H9 (cell line): ENCODE measurements around the gene MARF1. TPM values are rescaled to one million over a fixed set of nuclear protein-coding genes. Genes with fewer than 3 reads are reported as not detected.

ENCODE experiments used
- DNase-seq: peaks from one replicate; pipeline ENCODE4 v3.0.0-alpha.2; 2017
- H2AFZ ChIP-seq: one replicate; pipeline ENCODE4 v1.6.1; 2013; ENCODE audit warnings: mild to moderate bottlenecking, low read length, control low read depth, moderate library complexity
- H2AK5ac ChIP-seq: 2 replicates; pipeline ENCODE4 v1.6.1; 2013; ENCODE audit warnings: low read length, control low read depth, mixed read lengths; ENCODE audit not compliant: insufficient read length
- H2BK120ac ChIP-seq: one replicate; pipeline ENCODE4 v1.6.1; 2013; ENCODE audit warnings: low read depth, mild to moderate bottlenecking, low read length, control low read depth, inconsistent platforms; ENCODE audit not compliant: poor library complexity, severe bottlenecking
- H2BK12ac ChIP-seq: 2 replicates; pipeline ENCODE4 v1.6.1; 2013; ENCODE audit warnings: low read length, control low read depth, mixed read lengths, low read depth; ENCODE audit not compliant: insufficient read length
- H2BK15ac ChIP-seq: 2 replicates; pipeline ENCODE4 v1.6.1; 2013; ENCODE audit warnings: low read depth, low read length, control low read depth
- H2BK20ac ChIP-seq: one replicate; pipeline ENCODE4 v1.6.1; 2013; ENCODE audit warnings: low read depth, mild to moderate bottlenecking, low read length, control low read depth, inconsistent platforms; ENCODE audit not compliant: poor library complexity, severe bottlenecking
- H2BK5ac ChIP-seq: 2 replicates; pipeline ENCODE4 v1.6.1; 2013; ENCODE audit warnings: low read length, control low read depth, mixed read lengths; ENCODE audit not compliant: insufficient read length
- H3K14ac ChIP-seq: 2 replicates; pipeline ENCODE4 v1.6.1; 2013; ENCODE audit warnings: low read length, control low read depth; ENCODE audit not compliant: insufficient read depth
- H3K18ac ChIP-seq: 2 replicates; pipeline ENCODE4 v1.6.1; 2013; ENCODE audit warnings: low read depth, mild to moderate bottlenecking, mixed read lengths, low read length, control low read depth; ENCODE audit not compliant: insufficient read length
- H3K23ac ChIP-seq: 2 replicates; pipeline ENCODE4 v1.6.1; 2013; ENCODE audit warnings: low read length, control low read depth, mixed read lengths, low read depth; ENCODE audit not compliant: insufficient read length
- H3K23me2 ChIP-seq: 2 replicates; pipeline ENCODE4 v1.6.1; 2013; ENCODE audit warnings: low read depth, mild to moderate bottlenecking, mixed read lengths, low read length, control low read depth; ENCODE audit not compliant: insufficient read length, poor library complexity, severe bottlenecking
- H3K27ac ChIP-seq: 2 replicates; pipeline ENCODE4 v1.5.1; 2013; ENCODE audit warnings: low read length, control low read depth, mixed read lengths, low read depth; ENCODE audit not compliant: insufficient read length
- H3K27me3 ChIP-seq: 2 replicates; pipeline ENCODE4 v1.6.1; 2013; ENCODE audit warnings: low read length, control low read depth, inconsistent platforms; ENCODE audit not compliant: insufficient read depth
- H3K4ac ChIP-seq: 2 replicates; pipeline ENCODE4 v1.6.1; 2013; ENCODE audit warnings: low read depth, mild to moderate bottlenecking, control low read depth, inconsistent platforms, low read length, moderate library complexity
- H3K4me1 ChIP-seq: 2 replicates; pipeline ENCODE4 v1.6.1; 2013; ENCODE audit warnings: low read length, control low read depth, inconsistent platforms; ENCODE audit not compliant: insufficient read depth
- H3K4me2 ChIP-seq: 2 replicates; pipeline ENCODE4 v1.6.1; 2013; ENCODE audit warnings: low read length, control low read depth, mixed read lengths; ENCODE audit not compliant: insufficient read length, insufficient read depth
- H3K56ac ChIP-seq: 2 replicates; pipeline ENCODE4 v1.6.1; 2013; ENCODE audit warnings: low read depth, mild to moderate bottlenecking, mixed read lengths, low read length, control low read depth; ENCODE audit not compliant: insufficient read length
- H3K79me1 ChIP-seq: 2 replicates; pipeline ENCODE4 v1.6.1; 2013; ENCODE audit warnings: low read depth, mild to moderate bottlenecking, moderate library complexity, low read length, control low read depth, inconsistent platforms; ENCODE audit not compliant: insufficient read depth, poor library complexity, severe bottlenecking
- H3K79me2 ChIP-seq: 2 replicates; pipeline ENCODE4 v1.6.1; 2013; ENCODE audit warnings: low read length, control low read depth, inconsistent platforms; ENCODE audit not compliant: insufficient read depth
- H3K9ac ChIP-seq: 2 replicates; pipeline ENCODE4 v1.6.1; 2013; ENCODE audit warnings: low read length, control low read depth, mixed read lengths; ENCODE audit not compliant: insufficient read length; ENCODE audit errors: extremely low read depth
- H3K9me3 ChIP-seq: one replicate; pipeline ENCODE4 v1.6.1; 2013; ENCODE audit warnings: low read depth, low read length, inconsistent platforms; ENCODE audit not compliant: control insufficient read depth
- H3T11ph ChIP-seq: one replicate; pipeline ENCODE4 v1.6.1; 2013; ENCODE audit warnings: mild to moderate bottlenecking, low read length, control low read depth, inconsistent platforms
- H4K20me1 ChIP-seq: one replicate; pipeline ENCODE4 v1.6.1; 2013; ENCODE audit not compliant: control insufficient read depth, insufficient read length, insufficient read depth
- H4K5ac ChIP-seq: 2 replicates; pipeline ENCODE4 v1.6.1; 2013; ENCODE audit warnings: low read depth, mild to moderate bottlenecking, mixed read lengths, low read length, control low read depth; ENCODE audit not compliant: insufficient read length
- H4K8ac ChIP-seq: replicated peaks from 2 replicates; pipeline ENCODE4 v1.6.1; 2013; ENCODE audit warnings: low read length, control low read depth, mixed read lengths, low read depth; ENCODE audit not compliant: insufficient read length
- H4K91ac ChIP-seq: 2 replicates; pipeline ENCODE4 v1.6.1; 2013; ENCODE audit warnings: low read depth, mild to moderate bottlenecking, moderate library complexity, mixed read lengths, low read length, control low read depth; ENCODE audit not compliant: insufficient read length
- H3K27ac Mint-ChIP-seq, 3 experiments: 2 replicates in 2 of 3; 3 replicates in 1 of 3; pipeline ENCODE4 v1.8.0; 2020 to 2021; ENCODE audit warnings: mixed read lengths in 3 of 3, mild to moderate bottlenecking in 1 of 3, moderate library complexity in 1 of 3
- H3K27me3 Mint-ChIP-seq: 2 replicates; pipeline ENCODE4 v1.8.0; 2021; ENCODE audit warnings: low read depth, mild to moderate bottlenecking, moderate library complexity, mixed read lengths
- H3K36me3 Mint-ChIP-seq, 3 experiments: 2 replicates in 2 of 3; 3 replicates in 1 of 3; pipeline ENCODE4 v1.8.0; 2020 to 2021; ENCODE audit warnings: low read depth in 3 of 3, mixed read lengths in 3 of 3; ENCODE audit not compliant: insufficient read depth in 1 of 3
- H3K4me1 Mint-ChIP-seq, 2 experiments: 2 replicates each; pipeline ENCODE4 v1.8.0; 2020; ENCODE audit warnings: mixed read lengths in 2 of 2
- H3K4me3 Mint-ChIP-seq, 2 experiments: 2 replicates in 1 of 2; 3 replicates in 1 of 2; pipeline ENCODE4 v1.8.0; 2020 to 2021; ENCODE audit warnings: mild to moderate bottlenecking in 2 of 2, mixed read lengths in 2 of 2, moderate library complexity in 1 of 2
- H3K9me3 Mint-ChIP-seq, 2 experiments: 2 replicates in 1 of 2; 3 replicates in 1 of 2; pipeline ENCODE4 v1.8.0; 2020; ENCODE audit warnings: mild to moderate bottlenecking in 2 of 2, mixed read lengths in 2 of 2, moderate library complexity in 1 of 2
- WGBS: extraction: QIAGEN DNeasy Blood & Tissue Kit; methylation state at CpG from one replicate; pipeline ENCODE4 v1.1.7; 2013; ENCODE audit warnings: missing lambda C conversion rate, low lambda C conversion rate, mixed read lengths; ENCODE audit not compliant: insufficient read length; ENCODE audit errors: extremely low coverage; 5-methylcytosine and 5-hydroxymethylcytosine counted together
- total RNA-seq: library from RNA; stranded (reverse); gene quantifications from 2 replicates; pipeline ENCODE4 v1.2.1, GENCODE V29; 2021
- TF ChIP-seq, protein P1 (sequence below): fragments of 200-600 bp; sonication (generic); conservative IDR thresholded peaks from 3 replicates; pipeline ENCODE4 v1.8.0; 2021; ENCODE audit warnings: antibody characterized with exemption, mild to moderate bottlenecking

MARF1 gene
- total RNA-seq, 1 experiment from 2014 or later, result 23.3 TPM

GRCh38 chr16:15557258-15557657 lies 85.7 kb downstream of the MARF1 start:
- H3K56ac ChIP-seq, result no peak overlapping the region
- Mint-ChIP-seq H3K9me3 (no peaks in the 10 kb centered on the region), H3K27me3 (no peaks in the 10 kb centered on the region), H3K36me3 (no peaks in the 10 kb centered on the region), H3K4me3 (no peak overlapping the region), H3K27ac (peak overlapping the region in 1 of 3 experiments; percentile 78; a peak in 1 of 7 replicates), H3K4me1 (peaks cover 0 to 7% of the 10 kb centered on the region in 2 experiments; a peak in 1 of 4 replicates)
- H3T11ph ChIP-seq, result no peak overlapping the region
- H3K23me2 ChIP-seq, result no peaks in the 10 kb centered on the region
- H3K18ac ChIP-seq, result no peak overlapping the region
- TF ChIP-seq, protein P1, sequence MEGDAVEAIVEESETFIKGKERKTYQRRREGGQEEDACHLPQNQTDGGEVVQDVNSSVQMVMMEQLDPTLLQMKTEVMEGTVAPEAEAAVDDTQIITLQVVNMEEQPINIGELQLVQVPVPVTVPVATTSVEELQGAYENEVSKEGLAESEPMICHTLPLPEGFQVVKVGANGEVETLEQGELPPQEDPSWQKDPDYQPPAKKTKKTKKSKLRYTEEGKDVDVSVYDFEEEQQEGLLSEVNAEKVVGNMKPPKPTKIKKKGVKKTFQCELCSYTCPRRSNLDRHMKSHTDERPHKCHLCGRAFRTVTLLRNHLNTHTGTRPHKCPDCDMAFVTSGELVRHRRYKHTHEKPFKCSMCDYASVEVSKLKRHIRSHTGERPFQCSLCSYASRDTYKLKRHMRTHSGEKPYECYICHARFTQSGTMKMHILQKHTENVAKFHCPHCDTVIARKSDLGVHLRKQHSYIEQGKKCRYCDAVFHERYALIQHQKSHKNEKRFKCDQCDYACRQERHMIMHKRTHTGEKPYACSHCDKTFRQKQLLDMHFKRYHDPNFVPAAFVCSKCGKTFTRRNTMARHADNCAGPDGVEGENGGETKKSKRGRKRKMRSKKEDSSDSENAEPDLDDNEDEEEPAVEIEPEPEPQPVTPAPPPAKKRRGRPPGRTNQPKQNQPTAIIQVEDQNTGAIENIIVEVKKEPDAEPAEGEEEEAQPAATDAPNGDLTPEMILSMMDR, result no peak
- no peak overlapping the region for H2BK120ac ChIP-seq
- no peaks in the 10 kb centered on the region for H3K79me2 ChIP-seq
- no peak overlapping the region for H3K23ac ChIP-seq
- H2AFZ ChIP-seq, result no peak overlapping the region
- no peak overlapping the region for H2BK15ac ChIP-seq
- H3K14ac ChIP-seq, result no peak overlapping the region
- H3K9ac ChIP-seq, result no peak overlapping the region
- no peaks in the 10 kb centered on the region for H3K4me1 ChIP-seq
- H2BK12ac ChIP-seq, result no peak overlapping the region
- no peak overlapping the region for H3K4me2 ChIP-seq
- H4K5ac ChIP-seq, result no peak overlapping the region
- no peak for DNase-seq
- H4K20me1 ChIP-seq, result no peaks in the 10 kb centered on the region
- H2BK5ac ChIP-seq, result no peak overlapping the region
- no peak overlapping the region for H2BK20ac ChIP-seq
- no CpG with 5 or more reads among the region's 6 CpGs for WGBS
- H2AK5ac ChIP-seq, result no peak overlapping the region
- no peak overlapping the region for H3K27ac ChIP-seq
- no peak overlapping the region for H4K91ac ChIP-seq
- H3K9me3 ChIP-seq, result no peaks in the 10 kb centered on the region
- H4K8ac ChIP-seq, result no peak overlapping the region
- H3K79me1 ChIP-seq, result no peaks in the 10 kb centered on the region
- H3K4ac ChIP-seq, result no peak overlapping the region
- H3K27me3 ChIP-seq, result no peaks in the 10 kb centered on the region
